CD14-positive monocyte (primary cell): ENCODE measurements around the gene OR1N1. TPM values are rescaled to one million over a fixed set of nuclear protein-coding genes. Genes with fewer than 3 reads are reported as not detected.

Source experiments
- DNase-seq, 3 donors: peaks; one replicate each; pipeline ENCODE4 v3.0.0-alpha.2; 2011 to 2022
- H2AFZ ChIP-seq: 2 replicates; pipeline ENCODE4 v1.6.0; 2012; ENCODE audit warnings: mild to moderate bottlenecking, low read depth, low read length, inconsistent platforms; ENCODE audit not compliant: insufficient read depth, poor library complexity, severe bottlenecking
- H3K27ac ChIP-seq, 2 donors: 1 replicate in 1 of 2; 2 replicates in 1 of 2; pipeline ENCODE4 v1.5.1; 2012 to 2013; ENCODE audit warnings: low read length in 2 of 2, control low read depth in 1 of 2, inconsistent platforms in 1 of 2, low read depth in 1 of 2, mild to moderate bottlenecking in 1 of 2
- H3K27me3 ChIP-seq, 2 donors: one replicate each; pipeline versions ENCODE4 v1.6.0 to v1.6.1; 2011 to 2013; ENCODE audit warnings: low read length in 2 of 2; ENCODE audit not compliant: control insufficient read depth in 2 of 2, insufficient read depth in 2 of 2
- H3K36me3 ChIP-seq, 2 donors: replicated peaks in 1 of 2; 1 replicate in 1 of 2; 2 replicates in 1 of 2; pipeline versions ENCODE4 v1.5.1 to v1.6.1; 2012 to 2013; ENCODE audit warnings: low read length in 2 of 2, control low read depth in 1 of 2, inconsistent platforms in 1 of 2, mild to moderate bottlenecking in 1 of 2; ENCODE audit not compliant: insufficient read depth in 2 of 2, control insufficient read depth in 1 of 2
- H3K4me1 ChIP-seq, 2 donors: 1 replicate in 1 of 2; 2 replicates in 1 of 2; pipeline versions ENCODE4 v1.5.1 to v1.6.1; 2012 to 2013; ENCODE audit warnings: low read length in 2 of 2, control low read depth in 1 of 2, inconsistent platforms in 1 of 2, mild to moderate bottlenecking in 1 of 2, moderate library complexity in 1 of 2; ENCODE audit not compliant: insufficient read depth in 2 of 2, control insufficient read depth in 1 of 2
- H3K4me2 ChIP-seq: replicated peaks from 2 replicates; pipeline ENCODE3; 2012; ENCODE audit warnings: low read length, moderate library complexity, mild to moderate bottlenecking; ENCODE audit not compliant: poor library complexity, severe bottlenecking; ENCODE audit errors: extremely low read depth
- H3K4me3 ChIP-seq, 3 experiments: fragments of 200-600 bp in 1 of 3; sonication (generic) in 1 of 3; replicated peaks in 1 of 3; 1 replicate in 2 of 3; 2 replicates in 1 of 3; pipeline ENCODE4 v1.5.1; 2011 to 2013; ENCODE audit warnings: low read length in 3 of 3, mild to moderate bottlenecking in 3 of 3, control low read depth in 2 of 3, low read depth in 2 of 3, inconsistent platforms in 1 of 3, moderate library complexity in 1 of 3
- H3K79me2 ChIP-seq: 2 replicates; pipeline ENCODE4 v1.6.0; 2012; ENCODE audit warnings: mild to moderate bottlenecking, control low read depth, inconsistent platforms, low read length, moderate library complexity; ENCODE audit not compliant: insufficient read depth
- H3K9ac ChIP-seq: 2 replicates; pipeline ENCODE4 v1.6.0; 2017; ENCODE audit warnings: low read length, mild to moderate bottlenecking; ENCODE audit not compliant: insufficient read depth, poor library complexity, severe bottlenecking
- H3K9me3 ChIP-seq, 2 donors: replicated peaks in 1 of 2; 1 replicate in 1 of 2; 2 replicates in 1 of 2; pipeline versions ENCODE4 v1.5.1 to v1.6.1; 2012 to 2013; ENCODE audit warnings: low read length in 2 of 2, control low read depth in 1 of 2; ENCODE audit not compliant: control insufficient read depth in 1 of 2, insufficient read depth in 1 of 2
- H4K20me1 ChIP-seq: 2 replicates; pipeline ENCODE4 v1.6.0; 2012; ENCODE audit warnings: mild to moderate bottlenecking, low read length, control low read depth, moderate library complexity; ENCODE audit not compliant: insufficient read depth
- H3K27ac Mint-ChIP-seq, 7 donors: one replicate each; pipeline ENCODE4 v1.8.0; 2020; ENCODE audit warnings: mild to moderate bottlenecking in 7 of 7, mixed read lengths in 7 of 7, moderate library complexity in 6 of 7, inconsistent platforms in 2 of 7
- H3K27me3 Mint-ChIP-seq, 3 donors: one replicate each; pipeline ENCODE4 v1.8.0; 2021 to 2022; ENCODE audit warnings: low read depth in 3 of 3, mild to moderate bottlenecking in 3 of 3, mixed read lengths in 3 of 3, moderate library complexity in 3 of 3, inconsistent platforms in 1 of 3
- H3K36me3 Mint-ChIP-seq, 2 donors: one replicate each; pipeline ENCODE4 v1.8.0; 2020; ENCODE audit warnings: mixed read lengths in 2 of 2, inconsistent platforms in 1 of 2, mild to moderate bottlenecking in 1 of 2
- H3K4me1 Mint-ChIP-seq: one replicate; pipeline ENCODE4 v1.8.0; 2020; ENCODE audit warnings: mild to moderate bottlenecking, mixed read lengths
- H3K4me3 Mint-ChIP-seq, 2 donors: one replicate each; pipeline ENCODE4 v1.8.0; 2020; ENCODE audit warnings: mild to moderate bottlenecking in 2 of 2, mixed read lengths in 2 of 2, moderate library complexity in 1 of 2
- H3K9me3 Mint-ChIP-seq, 7 donors: one replicate each; pipeline ENCODE4 v1.8.0; 2020 to 2022; ENCODE audit warnings: mixed read lengths in 7 of 7, mild to moderate bottlenecking in 6 of 7, moderate library complexity in 6 of 7, inconsistent platforms in 2 of 7
- CTCF ChIP-seq: fragments of 200-600 bp; IDR thresholded peaks from one replicate; pipeline ENCODE4 v1.8.0; 2022; ENCODE audit warnings: antibody characterized with exemption, mild to moderate bottlenecking
- WGBS: methylation state at CpG from one replicate; pipeline ENCODE4 v1.1.5; 2013; ENCODE audit warnings: missing lambda C conversion rate; ENCODE audit not compliant: insufficient coverage; 5-methylcytosine and 5-hydroxymethylcytosine counted together
- intact Hi-C, 2 donors: fragments of 100-400 bp; cut with micrococcal nuclease; formaldehyde crosslinking; loops; one replicate each; pipeline versions ENCODE4 v1.15.0 to v1.15.1; 2023
- polyA plus RNA-seq, 3 donors: library from polyadenylated mRNA; depleted of rRNA in 1 of 3; unstranded in 2 of 3; stranded (reverse) in 1 of 3; fragments of 300-500 nt in 2 of 3; fragments of >200 nt in 1 of 3; fragmentation: Illumina TruSeq in 2 of 3; gene quantifications; 1 replicate in 2 of 3; 2 replicates in 1 of 3; pipeline ENCODE4 v1.2.3, GENCODE V29; 2012 to 2021

The OR1N1 gene
- polyA plus RNA-seq, 3 donors = not detected

- Histone ChIP-seq H3K4me3 (no peak within 1 kb of the TSS), H3K27me3 (peaks cover 0 to 5% of the 10 kb centered on the region in 2 donors), H3K4me2 (no peak within 1 kb of the TSS), H3K79me2 (no peaks in the 10 kb centered on the region), H3K9ac (no peak within 1 kb of the TSS), H3K36me3 (no peaks in the 10 kb centered on the region), H2AFZ (no peak within 1 kb of the TSS), H3K27ac (no peak within 1 kb of the TSS), H4K20me1 (no peaks in the 10 kb centered on the region), H3K4me1 (no peaks in the 10 kb centered on the region), H3K9me3 (no peaks in the 10 kb centered on the region)
- intact Hi-C loops = no loop called here
- no peak for DNase-seq
- TF ChIP-seq CTCF = no peak
- H3K4me3 Mint-ChIP-seq = no peak within 1 kb of the TSS
- 97% methylated on average over 5 of the region's 6 CpGs for WGBS
- H3K4me1 Mint-ChIP-seq = no peaks in the 10 kb centered on the region
- peaks cover 0 to 1% (median 0%) of the 10 kb centered on the region in 7 donors for H3K9me3 Mint-ChIP-seq
- no peaks in the 10 kb centered on the region for H3K36me3 Mint-ChIP-seq
- no peak within 1 kb of the TSS for H3K27ac Mint-ChIP-seq
- peaks cover 7 to 15% (median 12%) of the 10 kb centered on the region in 3 donors for H3K27me3 Mint-ChIP-seq
These were observed 16.6 kb downstream of the OR1N1 start, which contains the start of gene OR1J2 for GRCh38 chr9:122510502-122510901. OR1J2 (plus strand) TSS chr9:122510802; CDS start chr9:122510802, 0 bp downstream.

- Histone ChIP-seq H3K9ac (no peak overlapping the region), H3K4me1 (no peaks in the 10 kb centered on the region), H3K4me3 (no peak overlapping the region), H2AFZ (no peak overlapping the region), H3K79me2 (no peaks in the 10 kb centered on the region), H3K4me2 (no peak overlapping the region), H3K27ac (no peak overlapping the region), H3K9me3 (no peaks in the 10 kb centered on the region), H3K27me3 (peaks cover 0 to 5% of the 10 kb centered on the region in 2 donors), H4K20me1 (no peaks in the 10 kb centered on the region), H3K36me3 (no peaks in the 10 kb centered on the region)
- Mint-ChIP-seq H3K4me3 (no peak overlapping the region), H3K27ac (no peak overlapping the region), H3K27me3 (peaks cover 7 to 12% (median 9%) of the 10 kb centered on the region in 3 donors), H3K4me1 (no peaks in the 10 kb centered on the region), H3K36me3 (no peaks in the 10 kb centered on the region), H3K9me3 (peaks cover 0 to 1% (median 0%) of the 10 kb centered on the region in 7 donors)
- DNase-seq = no peak
- no peak for TF ChIP-seq CTCF
- intact Hi-C loops = no loop called here
- 79% methylated on average over 2 of the region's 2 CpGs for WGBS
These were observed 20.1 kb downstream of the OR1N1 start for GRCh38 chr9:122506964-122507363.
